Suppressor macrophage treated with lipopolysaccharide for 4 hours (primary cell): ENCODE results near the gene CAMKK2.
A peak's percentile ranks its signal among the peaks of the same experiment; 100 is the strongest.
"Not testable (repeated sequence)": the region's sequence is repeated elsewhere in the genome, so short reads cannot be mapped to it uniquely, and the experiment has no call there.

Experiments used
- DNase-seq: peaks from one replicate; pipeline ENCODE4 v3.0.0-alpha.2; 2020

Gene CAMKK2

DNA sequence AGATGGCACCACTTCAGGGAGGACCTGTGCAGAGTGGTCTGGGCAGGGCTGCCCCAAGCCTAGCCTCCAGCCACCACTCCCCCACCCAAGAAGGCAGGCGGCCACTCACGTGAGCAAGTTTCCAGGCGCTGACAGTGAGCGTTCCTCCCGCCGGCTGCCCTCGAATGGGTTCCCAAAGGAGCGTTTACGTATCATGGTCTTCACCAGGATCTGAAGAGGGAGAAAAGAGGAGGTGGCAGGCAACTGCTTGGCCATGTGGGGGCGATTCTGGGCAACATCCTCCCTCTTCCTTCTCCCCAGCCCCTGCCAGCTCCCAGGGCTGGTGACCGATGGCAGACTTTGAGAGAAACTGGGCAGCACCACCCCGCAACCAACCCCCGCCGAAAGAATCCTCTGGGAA, 51.5 kb downstream of the CAMKK2 start:
- no peak for DNase-seq

DNA sequence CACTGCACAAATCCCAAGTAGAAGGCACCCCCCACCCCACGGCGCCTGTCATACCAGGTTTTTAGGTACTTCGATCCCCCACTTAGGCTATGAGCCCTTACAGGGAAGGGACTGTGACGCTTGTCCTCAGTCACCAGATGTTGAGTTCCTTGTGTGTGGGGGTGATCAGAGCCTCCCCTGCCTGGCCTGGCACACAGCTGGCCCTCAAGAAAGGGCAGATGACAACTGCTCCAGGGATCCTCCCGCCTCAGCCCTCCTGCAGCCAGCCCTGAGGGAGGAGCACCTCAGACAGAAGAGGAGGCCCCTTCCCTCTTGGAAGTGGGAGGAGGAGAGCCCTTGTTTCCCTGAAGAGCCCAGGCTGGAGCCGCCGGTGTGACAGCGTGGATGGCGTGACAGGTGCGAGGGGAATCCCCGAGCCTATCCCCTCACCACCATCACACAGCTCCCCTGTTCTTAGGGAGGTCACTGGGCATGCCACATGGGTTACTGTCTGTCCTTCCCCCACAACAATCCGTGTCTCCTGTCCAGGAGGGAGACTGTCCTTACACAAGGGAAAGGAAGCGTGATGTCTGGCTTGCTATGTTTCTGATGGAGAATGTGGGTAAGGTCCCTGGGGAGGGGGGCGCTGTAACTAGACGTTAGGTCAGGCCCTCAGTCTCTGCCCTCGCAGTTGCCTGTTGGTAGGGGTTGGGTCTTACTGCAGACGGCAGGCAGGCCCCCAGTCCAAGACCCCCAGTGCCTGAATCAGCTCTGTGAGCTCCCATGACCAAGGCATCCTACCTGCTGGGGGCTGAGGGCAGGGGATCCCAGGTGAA, 55.1 kb downstream of the CAMKK2 start:
- DNase-seq = no peak

DNA sequence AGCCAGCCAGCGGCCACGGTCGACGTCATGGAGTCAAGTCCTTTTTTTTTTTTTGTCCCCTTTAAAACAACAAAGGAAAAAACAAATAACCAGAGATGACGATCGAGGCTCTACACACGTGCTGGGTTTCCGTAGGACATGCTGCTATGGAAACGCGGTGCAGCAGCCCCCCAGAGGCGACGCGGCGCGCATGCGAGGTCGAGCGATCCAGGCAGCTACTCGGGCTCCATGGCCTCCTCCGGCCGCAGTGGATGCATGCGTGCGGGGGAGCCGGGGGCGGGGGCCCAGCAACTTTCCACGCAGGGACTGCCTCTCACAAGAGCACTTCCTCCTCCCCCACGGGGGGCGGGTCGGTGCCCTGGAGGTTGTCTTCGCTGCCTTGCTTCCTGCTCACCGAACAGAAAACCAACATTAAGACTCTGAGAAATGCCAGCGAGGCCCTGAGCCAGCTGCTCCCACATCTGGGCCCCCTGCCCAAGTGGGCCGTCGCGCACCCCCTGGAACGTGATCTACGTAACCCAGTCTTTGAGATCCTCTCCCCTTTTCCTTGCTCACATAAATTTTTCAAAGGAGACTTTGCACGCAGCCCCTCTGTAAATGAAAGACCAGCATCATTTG, 55.9 kb downstream of the CAMKK2 start:
- DNase-seq = peak; percentile 49

DNA sequence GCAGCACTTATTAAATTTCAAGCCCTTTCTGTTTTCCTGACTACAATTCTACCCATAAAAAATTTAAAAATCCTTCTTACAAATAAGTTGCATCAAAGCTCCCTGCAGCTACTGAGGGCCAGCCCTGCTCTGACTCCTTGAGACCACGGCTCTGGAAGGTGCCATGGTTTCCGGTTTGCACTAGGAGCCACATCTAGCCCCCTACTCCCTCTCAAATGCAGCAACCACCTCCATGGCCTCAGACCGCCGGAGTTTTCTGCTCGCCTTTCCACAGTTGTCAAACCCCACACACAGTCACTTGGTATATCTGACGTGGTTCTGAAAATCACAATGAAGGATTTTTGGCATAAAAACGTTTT, 56.5 kb downstream of the CAMKK2 start:
- no peak for DNase-seq

DNA sequence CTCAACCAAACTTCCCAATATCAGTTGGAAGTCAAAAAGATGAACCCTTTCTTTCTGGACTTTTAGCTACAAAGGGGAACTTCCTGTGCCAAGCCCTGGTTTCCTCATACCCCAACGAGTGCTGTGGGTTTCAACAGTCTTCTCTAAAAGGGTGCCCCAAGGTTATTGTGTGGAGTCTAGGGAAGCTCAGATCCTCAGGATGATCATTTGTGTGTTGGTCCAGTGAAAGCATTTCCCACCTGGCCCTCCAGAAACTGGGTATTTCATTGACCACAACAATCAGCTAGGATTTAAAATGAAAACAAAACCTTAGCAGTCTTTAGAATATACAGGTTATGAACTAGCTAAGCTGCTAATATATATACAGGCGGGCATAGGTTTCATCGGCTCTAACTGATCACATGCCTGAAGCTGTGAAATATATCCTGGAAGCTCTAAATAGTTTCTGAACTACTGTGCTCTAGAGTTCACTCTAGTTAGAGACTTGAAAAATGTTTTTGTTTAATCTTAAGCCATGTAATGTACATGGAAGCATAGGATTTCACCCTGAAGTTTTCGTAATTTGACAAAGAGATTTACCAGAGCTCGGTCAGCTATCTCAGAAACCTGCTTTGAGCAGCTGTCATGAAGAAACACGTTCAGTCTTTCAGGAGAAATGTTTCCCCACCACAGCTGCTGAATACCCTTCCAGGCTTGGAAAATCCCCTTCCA, 57.0 kb downstream of the CAMKK2 start:
- peak; percentile 63 for DNase-seq

DNA sequence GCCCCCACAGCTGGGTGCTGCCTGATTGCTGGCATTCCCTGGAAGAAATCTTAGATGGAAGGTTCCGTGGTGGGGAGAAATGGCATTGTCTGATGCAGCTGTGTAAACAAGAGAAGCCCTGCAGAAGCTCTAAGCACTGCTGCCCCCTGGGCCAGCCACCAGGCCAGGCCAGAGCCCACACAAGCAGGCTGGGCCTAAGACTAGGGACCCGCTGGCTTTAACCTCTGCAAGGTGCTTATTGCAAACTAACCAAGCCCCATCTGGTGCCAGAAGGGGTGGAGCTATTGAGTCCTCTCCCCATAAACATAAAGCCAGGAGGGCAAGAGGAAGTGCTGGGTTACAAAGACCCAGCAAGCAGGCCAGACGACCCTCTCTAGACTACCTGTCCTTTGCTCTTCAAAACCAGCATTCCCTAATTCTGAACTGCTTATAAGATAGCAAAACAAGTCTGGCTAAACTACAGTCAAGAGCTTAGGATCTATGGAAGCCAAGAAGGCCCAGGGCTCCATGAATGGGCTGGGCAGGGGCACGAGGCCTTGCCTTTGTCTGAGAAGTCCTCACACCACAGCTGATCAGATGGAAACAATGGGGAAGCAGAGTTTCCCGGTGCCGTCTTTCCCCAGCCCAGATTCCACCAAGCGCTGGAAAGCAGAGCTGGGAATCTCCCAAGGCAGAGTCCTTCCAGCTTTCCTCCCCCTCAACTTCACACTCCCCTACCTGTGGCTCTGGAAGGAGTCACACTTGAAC, 57.7 kb downstream of the CAMKK2 start:
- no peak for DNase-seq

DNA sequence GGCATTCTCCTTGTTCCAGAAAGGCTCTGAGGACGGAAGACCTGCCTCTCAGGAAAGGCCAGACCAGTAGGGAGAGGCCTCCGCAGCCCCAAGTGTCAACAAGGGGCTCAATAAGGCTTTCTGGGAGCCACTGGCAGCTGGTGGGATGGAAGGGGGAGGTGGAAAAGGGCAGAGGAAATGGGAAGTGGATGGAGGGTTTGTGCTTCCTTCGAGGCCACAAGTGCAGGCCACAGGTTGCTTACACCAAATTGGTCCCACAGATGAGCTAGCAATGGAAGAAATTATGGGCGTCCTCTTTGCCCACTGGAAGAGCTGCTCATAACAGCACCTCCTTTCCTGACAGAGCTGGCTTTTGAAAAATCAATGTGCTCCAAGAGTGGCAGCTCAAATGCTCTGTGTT, 58.4 kb downstream of the CAMKK2 start:
- DNase-seq = no peak

DNA sequence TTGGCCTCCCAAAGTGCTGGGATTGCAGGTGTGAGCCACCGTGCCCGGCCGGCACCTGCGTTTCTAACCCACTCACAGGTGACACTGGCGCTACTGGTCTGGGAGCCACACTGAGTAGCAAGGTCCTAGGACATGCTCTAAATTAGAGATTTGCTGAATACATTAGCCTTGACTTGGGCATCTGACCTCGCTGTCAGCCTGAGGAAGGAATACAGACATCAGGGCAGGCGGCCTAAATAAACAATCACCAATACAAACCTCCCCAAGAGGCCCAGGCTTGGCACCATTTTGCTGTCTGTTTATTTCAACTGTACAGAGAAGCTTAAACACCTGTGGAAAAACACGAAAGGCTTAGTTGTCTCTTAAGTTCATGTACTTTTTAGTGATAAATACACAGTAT, 59.1 kb downstream of the CAMKK2 start:
- DNase-seq = no peak

DNA sequence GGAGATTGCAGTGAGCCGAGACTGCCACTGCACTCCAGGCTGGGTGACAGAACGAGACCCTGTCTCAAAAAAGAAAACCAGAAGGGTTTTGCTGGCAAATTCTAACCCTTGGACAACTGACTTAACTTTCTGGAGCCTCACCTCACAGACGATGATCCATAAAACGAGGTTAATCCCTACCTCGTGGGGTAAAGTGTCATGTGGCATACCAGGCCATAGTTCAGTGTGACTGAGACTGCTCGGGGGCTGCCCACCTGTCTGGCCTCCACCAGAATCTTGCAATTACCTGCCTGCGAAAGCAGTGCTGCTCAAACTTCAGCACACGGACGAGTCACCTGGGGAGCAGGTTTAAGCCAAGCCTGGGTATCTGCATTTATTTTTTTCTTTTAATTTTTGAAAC, 59.7 kb downstream of the CAMKK2 start:
- DNase-seq = no peak

DNA sequence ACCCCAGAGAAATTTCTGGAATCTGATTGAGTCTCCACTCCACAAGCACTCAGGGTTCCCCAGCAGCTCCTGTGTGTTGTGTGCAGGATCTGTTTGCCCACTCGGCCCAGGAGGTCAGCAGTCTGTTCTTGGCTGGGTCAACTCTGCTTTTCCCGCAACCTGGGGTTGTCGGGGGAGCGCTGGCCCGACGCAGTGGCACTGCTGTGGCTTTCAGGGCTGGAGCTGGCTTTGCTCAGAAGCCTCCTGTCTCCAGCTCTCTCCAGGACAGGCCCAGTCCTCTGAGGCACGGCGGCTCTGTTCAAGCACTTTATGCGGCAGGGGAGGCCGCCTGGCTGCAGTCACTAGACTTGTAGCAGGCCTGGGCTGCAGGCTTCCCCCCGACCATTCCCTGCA, 62.9 kb downstream of the CAMKK2 start:
- DNase-seq = no peak

DNA sequence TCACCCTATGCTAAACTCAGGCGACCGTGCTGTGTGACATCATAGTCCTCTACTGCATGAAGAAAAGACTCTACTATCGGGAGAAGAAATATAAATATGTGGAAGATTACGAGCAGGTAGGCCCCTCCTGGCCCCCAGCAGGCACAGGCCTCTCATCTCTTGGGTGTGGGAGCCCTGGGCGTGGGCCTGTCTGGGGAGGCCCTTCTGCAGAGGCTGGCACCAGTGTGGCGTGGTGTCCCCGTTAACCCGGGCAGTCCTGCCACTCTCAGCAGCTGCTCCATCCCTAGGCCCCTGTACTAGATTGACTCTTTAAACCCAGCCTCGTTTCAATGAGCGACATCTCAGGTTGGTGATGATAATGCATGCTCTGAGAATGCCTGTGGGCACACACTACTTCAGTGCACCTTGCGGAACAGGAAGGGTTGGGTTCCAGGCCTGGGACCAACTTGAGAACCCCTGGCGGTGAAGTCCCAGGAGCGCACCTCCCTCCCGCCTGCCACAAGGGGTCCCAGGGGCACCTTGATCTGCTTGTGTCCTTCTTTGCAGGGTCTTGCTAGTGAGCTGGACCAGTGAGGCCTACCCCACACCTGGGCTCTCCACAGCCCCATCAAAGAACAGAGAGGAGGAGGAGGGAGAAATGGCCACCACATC, 63.4 kb downstream of the CAMKK2 start:
- DNase-seq = no peak

DNA sequence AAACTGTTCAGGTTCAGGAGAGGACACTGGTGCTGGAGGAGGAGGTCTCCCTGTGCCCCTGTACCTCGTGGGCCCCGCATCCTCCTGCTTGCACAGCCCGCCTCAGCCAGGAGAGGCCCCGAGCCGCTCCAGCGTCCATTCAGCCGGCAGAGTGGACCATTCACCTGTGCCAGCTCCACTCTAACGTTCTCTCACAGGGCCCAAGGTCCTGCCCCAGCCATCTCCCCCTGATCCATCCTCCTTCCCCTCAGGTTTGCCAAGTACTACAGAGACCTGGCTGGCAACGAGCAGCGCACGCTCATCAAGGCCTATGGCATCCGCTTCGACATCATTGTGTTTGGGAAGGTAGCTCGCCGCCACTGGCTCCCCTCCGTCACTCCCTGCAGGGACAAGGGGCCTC, 64.3 kb downstream of the CAMKK2 start:
- DNase-seq = no peak

DNA sequence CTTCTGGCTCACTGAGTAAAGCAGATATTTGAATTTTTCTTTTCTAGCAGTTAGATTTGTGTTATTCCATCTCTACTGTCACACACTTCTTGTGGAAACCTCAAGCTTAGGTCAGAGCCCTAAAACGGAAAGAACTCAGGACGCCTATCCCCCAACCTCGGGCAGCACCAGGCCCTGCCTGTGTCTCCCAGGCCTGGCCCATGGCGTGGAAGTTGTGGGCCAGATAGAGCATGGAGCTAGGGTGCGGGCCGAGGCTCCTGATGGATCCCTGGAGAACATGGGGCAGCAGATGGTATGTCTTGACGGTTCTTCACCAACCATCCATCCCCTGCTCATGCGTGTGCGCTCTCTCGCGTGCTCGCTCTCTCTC, 66.0 kb downstream of the CAMKK2 start:
- DNase-seq = no peak

DNA sequence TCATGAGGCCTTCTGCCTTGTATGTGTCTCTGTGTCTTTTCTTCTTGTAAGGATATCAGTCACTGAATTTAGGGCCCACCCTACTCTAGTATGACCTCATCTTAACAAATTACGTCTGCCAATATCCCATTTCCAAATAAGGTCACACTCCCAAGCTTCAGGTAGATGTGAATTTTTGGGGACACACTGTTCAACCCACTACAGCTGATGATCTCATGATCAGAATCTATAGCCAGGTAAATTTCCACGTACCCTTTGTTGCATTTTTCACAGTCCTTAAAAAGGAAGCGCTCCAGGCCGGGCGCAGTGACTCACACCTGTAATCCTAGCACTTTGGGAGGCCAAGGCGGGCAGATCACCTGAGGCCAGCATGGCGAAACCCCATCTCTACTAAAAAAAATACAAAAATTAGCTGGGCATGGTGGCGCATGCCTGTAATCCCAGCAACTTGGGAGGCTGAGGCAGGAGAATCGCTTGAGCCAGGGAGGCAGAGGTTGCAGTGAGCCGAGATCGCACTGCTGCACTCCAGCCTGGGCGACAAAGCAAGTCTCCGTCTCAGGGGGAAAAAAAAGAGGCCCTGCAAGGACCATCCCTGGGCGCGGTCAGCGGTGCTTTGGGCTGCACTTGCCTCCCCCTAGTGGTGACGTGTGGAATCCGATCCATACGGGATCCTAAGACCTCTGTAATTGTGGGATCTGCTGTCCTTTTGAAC, 66.5 kb downstream of the CAMKK2 start:
- DNase-seq = peak; percentile 82

DNA sequence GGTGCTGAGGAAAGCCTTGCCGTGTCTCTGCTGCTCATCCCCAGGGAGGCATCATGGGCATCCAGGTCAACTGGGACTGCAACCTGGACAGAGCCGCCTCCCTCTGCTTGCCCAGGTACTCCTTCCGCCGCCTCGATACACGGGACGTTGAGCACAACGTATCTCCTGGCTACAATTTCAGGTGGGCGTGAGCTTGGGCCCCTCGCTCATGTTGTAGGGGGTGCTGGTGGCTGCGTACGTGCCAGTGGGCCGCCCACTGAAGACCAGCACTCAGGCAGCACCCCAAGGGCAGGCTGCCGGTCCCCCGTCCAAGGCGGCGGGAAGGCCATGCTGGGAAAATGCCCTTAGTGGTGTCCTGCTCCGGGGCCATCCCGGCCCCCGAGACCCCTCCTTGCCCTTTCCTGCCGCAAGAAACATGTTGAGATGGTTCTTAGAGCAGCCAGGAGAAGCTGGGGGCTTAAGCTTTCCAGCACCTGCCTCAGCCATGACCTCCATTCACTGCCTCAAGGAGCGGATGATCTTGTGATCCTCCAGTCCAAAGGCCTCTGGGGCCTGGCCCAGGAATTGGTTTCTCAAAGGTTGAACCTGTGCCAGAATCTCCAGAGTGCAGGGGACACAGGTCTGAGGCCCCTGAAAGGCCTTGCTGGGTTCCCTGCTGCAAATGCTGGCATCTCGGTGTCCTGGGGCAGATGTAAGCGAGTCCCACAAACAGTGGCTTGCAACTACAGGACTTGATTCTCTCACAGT, 67.4 kb downstream of the CAMKK2 start:
- DNase-seq = no peak

DNA sequence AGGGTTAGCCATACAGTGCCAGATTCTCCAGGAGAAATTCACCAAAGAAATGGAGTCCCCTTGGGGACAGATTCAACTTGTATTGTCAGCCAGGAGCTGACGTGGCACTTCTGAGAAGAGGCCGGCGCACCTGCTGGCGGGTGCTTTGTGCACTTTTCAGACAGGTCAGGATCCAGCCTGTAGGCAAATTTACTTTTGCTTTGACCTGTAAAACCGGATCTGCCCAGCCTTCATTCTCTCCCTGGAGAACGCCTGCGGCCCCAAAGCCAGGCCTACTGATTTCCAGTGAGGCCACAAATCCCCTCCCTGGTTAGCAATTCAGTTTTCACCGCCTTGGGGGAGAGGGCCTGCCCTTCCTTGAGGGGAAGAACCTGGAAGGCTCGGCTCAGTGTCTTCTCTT, 69.2 kb downstream of the CAMKK2 start:
- DNase-seq = no peak

DNA sequence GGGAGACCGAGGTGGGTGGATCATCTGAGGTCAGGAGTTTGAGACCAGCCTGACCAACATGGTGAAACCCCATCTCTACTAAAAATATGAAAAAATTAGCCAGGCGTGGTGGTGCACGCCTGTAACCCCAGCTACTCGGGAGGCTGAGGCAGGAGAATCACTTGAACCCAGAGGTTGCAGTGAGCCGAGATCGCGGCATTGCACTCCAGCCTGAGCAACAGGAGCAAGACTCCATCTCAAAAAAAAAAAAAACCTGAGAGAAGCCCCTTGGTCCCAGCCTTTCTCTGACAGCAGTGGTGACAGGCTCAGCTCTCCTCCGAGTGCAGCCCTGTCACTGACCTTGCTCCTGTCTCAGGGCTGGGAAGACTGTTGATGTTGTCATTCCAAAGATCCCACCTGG, 69.6 kb downstream of the CAMKK2 start:
- not testable (repeated sequence) for DNase-seq

DNA sequence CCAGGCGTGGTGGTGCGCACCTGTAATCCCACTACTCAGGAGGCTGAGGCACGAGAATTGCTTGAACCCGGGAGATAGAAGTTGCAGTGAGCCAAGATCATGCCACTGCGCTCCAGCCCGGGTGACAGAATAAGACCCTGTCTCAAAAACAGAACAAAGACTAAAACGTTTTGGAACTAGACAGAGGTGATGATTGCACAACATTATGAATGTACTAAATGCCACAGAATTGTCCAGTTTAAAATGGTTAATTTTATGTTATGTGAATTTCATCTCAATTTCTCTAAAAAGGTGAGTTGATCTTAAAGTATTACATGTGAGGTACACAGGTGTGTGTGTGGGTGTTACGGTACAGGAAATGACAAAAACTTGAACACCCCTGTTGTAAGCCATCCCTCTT, 70.1 kb downstream of the CAMKK2 start:
- no peak for DNase-seq

DNA sequence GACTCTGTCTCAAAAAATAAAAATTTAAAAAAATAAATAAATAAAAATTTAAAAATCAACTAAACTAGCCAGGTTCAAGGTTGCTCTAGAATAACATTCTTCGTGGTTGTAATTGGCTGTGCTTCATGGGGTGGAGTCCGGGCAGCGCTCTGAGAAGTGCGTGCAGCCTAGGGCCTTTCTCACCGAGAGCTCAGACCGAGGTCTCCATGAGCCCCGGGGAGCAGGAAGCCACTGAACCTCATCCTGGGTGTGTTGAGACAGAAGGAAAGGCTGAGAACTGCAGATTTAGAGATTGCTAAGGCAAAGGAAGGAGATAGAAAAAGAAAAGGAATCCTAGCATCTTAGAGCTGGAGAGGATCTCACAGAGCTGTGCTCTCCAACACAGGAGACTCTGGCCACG, 71.9 kb downstream of the CAMKK2 start:
- DNase-seq = no peak

DNA sequence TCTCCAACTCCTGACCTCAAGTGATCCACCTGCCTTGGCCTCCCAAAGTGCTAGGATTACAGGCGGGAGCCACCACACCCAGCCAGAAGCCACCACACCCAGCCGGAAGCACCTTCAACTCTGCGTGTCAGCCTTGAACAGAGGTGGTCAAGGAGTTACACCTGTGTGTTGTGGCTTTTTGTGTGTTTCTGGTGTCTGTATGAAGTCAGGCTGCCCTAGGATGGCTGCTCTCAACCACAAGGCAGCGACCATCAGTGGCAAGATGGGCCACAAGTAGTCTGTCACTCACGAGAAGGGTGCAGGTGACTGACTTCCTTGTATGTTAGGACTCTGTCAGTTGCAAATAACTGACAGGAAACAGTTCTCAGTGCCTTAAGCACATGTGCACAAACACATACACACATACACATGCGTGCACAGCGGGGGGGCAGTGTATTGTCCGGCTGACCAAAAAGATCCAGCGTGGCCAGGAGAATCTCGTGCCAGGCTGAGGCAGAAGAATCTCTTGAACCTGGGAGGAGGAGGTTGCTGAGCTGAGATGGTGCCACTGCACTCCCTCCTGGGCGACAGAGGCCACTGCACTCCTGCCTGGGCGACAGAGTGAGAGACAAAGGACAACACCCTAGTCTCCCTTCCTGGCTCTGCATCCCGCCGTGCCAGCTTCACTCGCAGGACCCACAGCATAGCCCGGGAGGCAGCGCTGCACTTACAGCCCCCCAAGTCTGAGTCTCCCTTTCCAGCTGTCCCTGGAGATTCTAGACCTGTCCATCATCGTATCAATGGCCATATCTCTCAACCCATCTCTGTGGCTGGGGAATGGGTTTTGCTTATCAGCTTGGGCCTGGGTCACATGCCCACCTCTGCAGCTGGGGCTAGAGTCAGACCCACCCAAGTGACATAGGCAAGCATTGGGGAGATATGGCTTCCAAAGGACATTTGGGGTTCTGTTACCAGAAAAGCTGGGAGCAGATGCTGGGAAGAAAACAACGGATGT, 72.9 kb downstream of the CAMKK2 start:
- DNase-seq = no peak
